OCI-LY7 (cell line): ENCODE results near the gene EPAS1. TPM values are rescaled to one million over a fixed set of nuclear protein-coding genes. Genes with fewer than 3 reads are reported as not detected.

ENCODE experiments used
- BruUV-seq: library from RNA; stranded (reverse); fragments of 400-500 nt; replicated peaks from 2 replicates; lab custom pipeline; 2021; lab: Mats Ljungman, UMichigan
- CTCF ChIA-PET: fragments of 300-600 bp; sonication (Branson Sonifier 250); formaldehyde crosslinking; loops from one replicate; lab custom pipeline; 2022; ENCODE audit warnings: antibody characterized with exemption; ENCODE audit not compliant: unreplicated experiment; lab: Charles Lee
- POLR2A ChIA-PET: fragments of 300-600 bp; sonication (Branson Sonifier 250); formaldehyde crosslinking; loops from one replicate; lab custom pipeline; 2022; ENCODE audit warnings: antibody characterized with exemption; lab: Charles Lee
- DNase-seq: peaks from one replicate; pipeline ENCODE4 v3.0.0-alpha.2; 2015; ENCODE audit warnings: low spot score
- H2AFZ ChIP-seq: fragments of 200-600 bp; sonication (generic), shearing (Covaris generic); 2 replicates; pipeline ENCODE4 v1.6.1; 2014; ENCODE audit warnings: mild to moderate bottlenecking, antibody characterized with exemption, low read length, moderate library complexity
- H3K27ac ChIP-seq: fragments of 200-600 bp; sonication (generic); 2 replicates; pipeline ENCODE4 v1.5.1; 2014; ENCODE audit warnings: mixed run types, low read depth, mild to moderate bottlenecking, moderate library complexity, low read length, inconsistent platforms; ENCODE audit not compliant: poor library complexity, severe bottlenecking
- H3K36me3 ChIP-seq: fragments of 200-600 bp; sonication (generic); 2 replicates; pipeline ENCODE4 v1.6.1; 2014; ENCODE audit warnings: mild to moderate bottlenecking, antibody characterized with exemption, low read length, moderate library complexity, mixed read lengths; ENCODE audit not compliant: insufficient read depth
- H3K4me1 ChIP-seq: fragments of 200-600 bp; sonication (generic); 2 replicates; pipeline ENCODE4 v1.5.1; 2014; ENCODE audit warnings: mild to moderate bottlenecking, low read length; ENCODE audit not compliant: insufficient read depth, poor library complexity, severe bottlenecking
- H3K4me2 ChIP-seq: fragments of 200-600 bp; sonication (generic); 2 replicates; pipeline ENCODE4 v1.6.1; 2014; ENCODE audit warnings: mild to moderate bottlenecking, low read length
- H3K4me3 ChIP-seq: fragments of 200-600 bp; sonication (generic); 2 replicates; pipeline ENCODE4 v1.5.1; 2014; ENCODE audit warnings: mild to moderate bottlenecking, low read depth, low read length; ENCODE audit not compliant: poor library complexity, severe bottlenecking
- H3K79me2 ChIP-seq: fragments of 200-600 bp; sonication (generic); 2 replicates; pipeline ENCODE4 v1.6.1; 2016; ENCODE audit warnings: low read depth, mild to moderate bottlenecking, low read length, moderate library complexity, mixed read lengths; ENCODE audit not compliant: insufficient read depth
- H3K9me2 ChIP-seq: fragments of 200-600 bp; sonication (generic); 2 replicates; pipeline ENCODE4 v1.6.1; 2016; ENCODE audit warnings: mild to moderate bottlenecking, low read length, mixed read lengths; ENCODE audit not compliant: insufficient read depth
- H3K9me3 ChIP-seq: fragments of 200-600 bp; sonication (generic); 2 replicates; pipeline ENCODE4 v1.6.1; 2014; ENCODE audit warnings: mild to moderate bottlenecking, mixed run types, low read length, mixed read lengths
- H4K20me1 ChIP-seq: fragments of 200-600 bp; sonication (generic); 2 replicates; pipeline ENCODE4 v1.6.1; 2014; ENCODE audit warnings: mild to moderate bottlenecking, antibody characterized with exemption, low read length, moderate library complexity, mixed read lengths; ENCODE audit not compliant: insufficient read depth
- CTCF ChIP-seq: fragments of 200-600 bp; sonication (generic); conservative IDR thresholded peaks from 2 replicates; pipeline ENCODE4 v1.5.1; 2014; ENCODE audit warnings: mild to moderate bottlenecking, antibody characterized with exemption, low read length, moderate library complexity, mixed read lengths
- EZH2phosphoT487 ChIP-seq: fragments of 200-600 bp; sonication (generic); IDR thresholded peaks from 2 replicates; pipeline ENCODE4 v1.6.1; 2018; ENCODE audit warnings: low read depth, borderline replicate concordance, mild to moderate bottlenecking, mixed run types, antibody characterized with exemption, low read length, moderate library complexity, mixed read lengths
- intact Hi-C: fragments of 100-400 bp; cut with micrococcal nuclease; formaldehyde crosslinking; loops from one replicate; pipeline ENCODE4 v1.10.0; 2022; ENCODE audit not compliant: unreplicated experiment
- total RNA-seq, 2 experiments: library from RNA; depleted of rRNA in 1 of 2; stranded (reverse); fragments of >200 nt in 1 of 2; shearing (Covaris generic) in 1 of 2; gene quantifications; 2 replicates each; pipeline ENCODE4 v1.2.3, GENCODE V29; 2014 to 2022

Gene EPAS1
- total RNA-seq, 2 experiments from 2014 or later = 0.74 TPM; not detected in 1

DNA sequence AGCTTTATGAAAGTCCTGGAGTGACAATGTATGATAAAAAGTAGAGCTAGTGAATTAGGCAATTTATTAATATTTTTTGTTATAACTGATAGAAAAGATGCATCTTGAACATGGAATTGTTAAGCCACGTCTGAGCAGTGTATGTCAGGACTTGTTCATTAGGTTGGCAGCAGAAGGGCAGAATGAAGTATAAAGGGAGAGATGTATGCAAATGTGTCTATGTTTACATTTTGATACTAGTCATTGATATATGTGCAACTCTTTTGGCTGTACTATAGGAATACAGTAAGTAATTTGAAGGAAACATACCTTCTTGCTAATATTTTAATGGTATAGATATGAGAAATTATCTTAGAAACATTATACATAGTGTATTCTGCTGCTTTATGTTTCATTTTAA is 133.2 kb downstream of the EPAS1 start:
- no peak for DNase-seq
- H3K9me3 ChIP-seq = no peaks in the 10 kb centered on the region
- intact Hi-C loops = no loop called here
- no peaks in the 10 kb centered on the region for H3K9me2 ChIP-seq
- no peaks in the 10 kb centered on the region for H3K79me2 ChIP-seq
- H3K4me1 ChIP-seq = no peaks in the 10 kb centered on the region
- no TSS peak for BruUV-seq
- no peaks in the 10 kb centered on the region for H4K20me1 ChIP-seq
- POLR2A ChIA-PET = interaction anchor here (0.6 to 1.1 kb wide), 3 partner anchors 8 to 363 kb away, joined by 3 to 5 read pairs (median 4); no protein-coding TSS in a partner anchor
- CTCF ChIA-PET = no interaction called here
- no peak overlapping the region for H2AFZ ChIP-seq
- H3K4me2 ChIP-seq = no peak overlapping the region
- H3K36me3 ChIP-seq = no peaks in the 10 kb centered on the region
- H3K27ac ChIP-seq = no peak overlapping the region
- TF ChIP-seq CTCF (no peak), EZH2phosphoT487 (no peak)
- H3K4me3 ChIP-seq = no peak overlapping the region

- Histone ChIP-seq H3K4me1 (no peaks in the 10 kb centered on the region), H3K36me3 (no peaks in the 10 kb centered on the region), H3K4me2 (no peak overlapping the region), H3K9me3 (no peaks in the 10 kb centered on the region), H3K4me3 (no peak overlapping the region), H2AFZ (no peak overlapping the region), H3K9me2 (no peaks in the 10 kb centered on the region), H4K20me1 (no peaks in the 10 kb centered on the region), H3K27ac (no peak overlapping the region), H3K79me2 (no peaks in the 10 kb centered on the region)
- POLR2A ChIA-PET = interaction anchor here (0.7 kb wide), 2 partner anchors 69 to 362 kb away, joined by 3 to 5 read pairs; no protein-coding TSS in a partner anchor
- no peak for DNase-seq
- BruUV-seq = no TSS peak
- CTCF ChIA-PET = no interaction called here
- intact Hi-C loops = no loop called here
- TF ChIP-seq CTCF (no peak), EZH2phosphoT487 (no peak)
These were observed 133.8 kb downstream of the EPAS1 start for GRCh38 chr2:46430992-46431391.

DNA sequence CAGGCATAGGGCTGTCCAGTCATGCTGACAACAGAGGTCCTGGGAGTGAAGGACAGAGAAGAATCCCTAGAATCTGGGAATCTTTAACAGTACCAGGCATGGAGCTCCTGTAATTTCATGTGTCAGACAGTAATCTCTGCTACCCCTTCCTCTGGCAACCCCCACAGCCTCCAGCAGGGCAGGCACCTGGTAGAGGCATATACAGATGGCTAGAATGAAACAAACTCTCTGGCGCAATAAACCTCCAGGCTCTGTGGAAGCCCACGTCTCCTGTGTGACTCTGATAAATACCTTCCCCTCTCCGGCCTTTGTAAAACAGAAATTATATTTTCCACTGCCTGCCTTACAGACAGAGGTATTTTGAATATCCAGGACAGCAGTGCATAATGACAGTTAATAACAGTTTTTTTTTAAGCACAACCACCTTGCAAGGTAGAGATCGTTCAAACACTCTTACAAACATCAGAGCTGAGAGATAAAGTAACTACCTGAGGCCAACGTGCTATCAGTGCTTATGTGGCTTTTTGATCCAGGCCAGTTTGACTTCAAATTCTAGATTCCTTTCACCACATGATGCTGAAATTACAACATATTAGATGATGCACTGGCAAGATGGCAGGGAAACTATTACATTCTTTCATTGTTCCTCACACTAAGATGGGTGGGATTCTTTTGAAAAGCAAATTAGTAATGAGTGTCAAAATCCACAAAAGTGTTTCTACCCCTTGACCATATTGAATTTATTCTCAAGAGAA is 134.5 kb downstream of the EPAS1 start:
- DNase-seq = no peak
- peaks cover 2% of the 10 kb centered on the region; the same call in 1 of the 2 replicates for H3K9me2 ChIP-seq
- no peak overlapping the region for H3K4me2 ChIP-seq
- CTCF ChIA-PET = no interaction called here
- no peaks in the 10 kb centered on the region for H3K4me1 ChIP-seq
- BruUV-seq = no TSS peak
- no peaks in the 10 kb centered on the region for H3K79me2 ChIP-seq
- TF ChIP-seq CTCF = no peak
- TF ChIP-seq EZH2phosphoT487 = no peak
- H3K4me3 ChIP-seq = no peak overlapping the region
- intact Hi-C loops = no loop called here
- H3K9me3 ChIP-seq = no peaks in the 10 kb centered on the region
- POLR2A ChIA-PET = interaction anchor here (0.7 kb wide), 1 partner anchor 70 kb away, joined by 3 read pairs; no protein-coding TSS in a partner anchor
- H2AFZ ChIP-seq = no peak overlapping the region
- H3K27ac ChIP-seq = no peak overlapping the region
- no peaks in the 10 kb centered on the region for H3K36me3 ChIP-seq
- H4K20me1 ChIP-seq = no peaks in the 10 kb centered on the region
